Measurements from ENCODE around the gene ALG12. TPM values are rescaled to one million over a fixed set of nuclear protein-coding genes. Genes with fewer than 3 reads are reported as not detected.
A peak's percentile ranks its signal among the peaks of the same experiment; 100 is the strongest.

The ALG12 gene
- total and polyA plus RNA-seq, 2 of the 8 experiments (the other 6 are each of a cell fraction or from before 2014, with no cell fraction given): 13.4 to 22.5 TPM

- TF ChIP-seq CHD2 (IDR thresholded peaks at IDR 0.05; ENCODE audit: low read length): no peak
- no peak for TF ChIP-seq CBX8 (IDR thresholded peaks at IDR 0.05; ENCODE audit: borderline replicate concordance, low read depth, low read length)
- no peak for TF ChIP-seq SIX5 (IDR thresholded peaks at IDR 0.05; ENCODE audit: low read depth, low read length)
- TF ChIP-seq GABPA (IDR thresholded peaks at IDR 0.05; ENCODE audit: borderline replicate concordance, insufficient read depth, low read length): no peak
- no peak for TF ChIP-seq GTF2F1 (IDR thresholded peaks at IDR 0.05; ENCODE audit: borderline replicate concordance, low read depth, low read length)
- peak; percentile 72 for TF ChIP-seq NRF1 (IDR thresholded peaks at IDR 0.05; ENCODE audit: low read depth, low read length)
- TF ChIP-seq RNF2 (IDR thresholded peaks at IDR 0.05; ENCODE audit: borderline replicate concordance, low read depth, low read length, missing control alignments, poor library complexity, severe bottlenecking): no peak
- no peak for TF ChIP-seq POU5F1 (IDR thresholded peaks at IDR 0.05; ENCODE audit: low read depth, low read length)
- TF ChIP-seq JUN (IDR thresholded peaks at IDR 0.05; ENCODE audit: low read depth, low read length): no peak
- no peak for TF ChIP-seq SAP30 (IDR thresholded peaks at IDR 0.05; ENCODE audit: insufficient read depth, insufficient replicate concordance, low read length)
- TF ChIP-seq MAX (IDR thresholded peaks at IDR 0.05): no peak
- no peak for TF ChIP-seq CTCF (IDR thresholded peaks at IDR 0.05; ENCODE audit: control extremely low read depth in 1 of 3, insufficient read depth in 1 of 3, low read depth in 1 of 3, low read length in 3 of 3)
- peak in 1 of 2 experiments; percentile 31; a peak in 1 of 3 replicates for TF ChIP-seq POLR2A (IDR thresholded peaks at IDR 0.05; ENCODE audit: control extremely low read depth in 1 of 2, low read depth in 2 of 2, low read length in 2 of 2)
- TF ChIP-seq SUZ12 (IDR thresholded peaks at IDR 0.05; ENCODE audit: low read length): 0 out of 2 replicates have a peak, but pooled peaks have one; percentile 43
- no peak for TF ChIP-seq ATF3 (IDR thresholded peaks at IDR 0.05; ENCODE audit: insufficient read depth, low read depth, low read length)
- no peak for TF ChIP-seq CTBP2 (IDR thresholded peaks at IDR 0.05; ENCODE audit: borderline replicate concordance, insufficient read depth, insufficient read length, low read length)
- TF ChIP-seq JUND (IDR thresholded peaks at IDR 0.05; ENCODE audit: low read length): no peak
- TF ChIP-seq FOSL1 (IDR thresholded peaks at IDR 0.05; ENCODE audit: insufficient read depth, low read depth, low read length): no peak
- TF ChIP-seq TEAD4 (IDR thresholded peaks at IDR 0.05; ENCODE audit: low read depth, low read length): no peak
Measured at GRCh38 chr22:49852898-49853894, 65.0 kb downstream of the ALG12 start, which contains the start of gene ZBED4 (continued).

Data from H1 (cell line).